ENCODE measurements around the gene TOM1L2.
"Not testable (repeated sequence)": the region's sequence is repeated elsewhere in the genome, so short reads cannot be mapped to it uniquely, and the experiment has no call there.

The TOM1L2 gene

GRCh38 chr17:17814162-17815061 is 157.8 kb downstream of the TOM1L2 start:
- no peak for DNase-seq

DNA sequence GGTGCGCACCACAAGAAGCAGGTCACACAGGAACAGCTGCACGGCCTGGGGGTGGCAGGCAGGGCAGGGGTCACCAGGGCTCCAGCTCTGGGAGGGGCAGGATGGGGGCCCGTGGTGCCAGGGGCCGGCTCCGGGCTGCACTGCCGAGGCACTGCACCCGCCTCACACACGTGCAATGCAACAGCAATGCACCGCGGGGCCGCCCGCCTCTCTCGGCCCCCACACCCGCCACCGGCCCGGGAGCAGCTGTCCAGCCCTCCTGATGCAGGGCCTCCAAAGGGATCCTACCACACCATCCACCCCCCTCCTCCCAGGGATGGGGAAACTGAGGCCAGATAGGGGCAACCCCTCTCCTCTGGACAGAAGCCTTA is 158.5 kb downstream of the TOM1L2 start:
- no peak for DNase-seq

DNA sequence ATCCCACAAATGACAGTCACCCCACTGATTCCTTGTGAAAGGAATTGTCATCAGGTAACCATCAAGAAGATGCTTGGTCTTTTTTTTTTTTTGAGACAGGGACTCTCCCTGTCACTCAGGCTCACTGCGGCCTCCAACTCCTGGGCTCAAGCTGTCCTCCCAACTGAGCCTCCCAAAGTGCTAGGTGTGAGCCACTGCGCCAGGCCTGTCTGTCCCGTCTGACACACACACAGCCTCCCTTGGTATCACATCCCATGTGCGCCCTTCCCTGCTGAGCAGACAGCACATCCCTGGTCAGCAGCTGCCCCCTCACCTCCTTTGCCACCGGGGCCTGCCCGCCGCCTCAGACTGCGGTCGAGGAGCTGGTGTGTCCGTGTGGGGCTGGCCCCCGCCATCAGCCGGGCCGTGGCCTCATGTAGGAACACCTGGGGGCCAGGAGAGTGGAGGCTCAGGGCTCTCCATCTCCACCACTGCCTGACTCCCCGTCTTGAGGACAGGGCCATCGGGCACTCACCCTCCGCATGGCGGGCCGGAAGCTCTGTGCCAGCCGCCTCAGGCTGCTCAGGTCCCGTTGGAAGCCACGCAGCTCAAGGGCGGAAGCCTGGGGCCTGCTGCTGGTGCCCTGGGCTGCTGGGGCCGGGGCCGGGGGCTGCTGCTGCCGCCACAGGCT is 159.0 kb downstream of the TOM1L2 start:
- DNase-seq: no peak

GRCh38 chr17:17812211-17813054 is 159.8 kb downstream of the TOM1L2 start:
- no peak for DNase-seq

- DNase-seq: no peak
These were observed 160.6 kb downstream of the TOM1L2 start for GRCh38 chr17:17811381-17812210.

GRCh38 chr17:17810895-17811248 is 161.3 kb downstream of the TOM1L2 start:
- no peak for DNase-seq

GRCh38 chr17:17810084-17810894 is 161.9 kb downstream of the TOM1L2 start:
- DNase-seq: no peak

DNA sequence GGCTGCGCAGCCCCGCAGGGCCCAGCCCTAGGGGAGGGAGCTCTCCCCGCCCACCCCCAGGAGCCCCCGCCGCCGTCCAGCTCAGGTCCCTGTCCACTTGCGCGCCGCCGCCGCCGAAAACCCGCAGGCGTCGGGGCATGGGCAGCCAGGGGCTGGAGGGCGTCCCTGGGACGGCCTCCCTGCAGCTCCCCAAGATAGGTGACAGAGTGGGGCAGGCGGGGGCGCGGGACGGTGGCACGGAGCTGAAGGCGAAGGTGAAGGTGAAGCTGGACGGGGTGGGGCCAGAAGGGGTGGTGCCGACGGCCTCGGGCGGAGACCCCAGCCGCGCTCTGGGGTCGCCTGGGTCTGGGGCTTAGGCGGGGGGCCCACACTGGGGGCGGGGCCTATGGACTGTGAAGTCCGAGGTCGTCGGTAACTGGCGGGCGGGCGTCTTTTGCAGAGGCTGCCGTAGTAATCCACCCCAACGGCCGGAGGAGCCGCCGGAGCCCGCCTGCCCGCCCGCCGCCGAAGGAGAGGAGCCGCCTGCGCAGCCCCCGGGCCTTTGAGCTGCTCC is 162.6 kb downstream of the TOM1L2 start:
- no peak for DNase-seq

DNA sequence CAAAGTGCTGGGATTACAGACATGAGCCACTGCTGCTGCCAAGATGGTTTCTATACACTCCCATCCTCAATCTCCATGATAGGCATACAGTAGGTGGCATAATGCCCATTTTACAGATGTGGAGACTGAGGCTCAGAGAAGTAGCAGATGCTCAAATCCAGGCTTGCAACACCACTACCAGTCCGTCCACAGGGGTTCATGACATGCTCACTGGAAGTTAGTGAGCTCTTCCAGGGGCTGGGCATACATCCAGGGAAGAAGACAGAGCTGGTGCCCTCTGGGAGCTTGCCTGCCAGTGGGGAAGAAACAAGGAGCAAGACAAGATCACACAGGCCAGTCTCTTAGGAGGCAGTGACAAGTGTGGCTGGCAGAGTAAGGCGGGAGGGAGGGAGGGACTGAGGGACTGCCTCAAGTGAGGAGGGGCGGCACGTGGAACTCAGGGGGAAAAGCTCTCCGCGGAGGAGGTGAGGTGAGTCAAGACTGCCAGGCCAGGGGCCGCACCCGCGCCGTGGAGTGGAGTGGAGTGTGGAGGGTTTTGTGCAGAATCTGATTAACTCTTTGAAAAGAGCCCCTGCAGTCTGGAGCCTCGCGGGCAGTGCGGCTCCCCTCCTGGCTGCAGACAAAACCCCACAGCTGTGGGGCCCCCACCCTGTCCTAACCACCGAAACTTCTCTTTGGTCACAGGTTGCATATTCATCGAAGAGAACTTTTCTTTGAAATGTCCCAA is 163.3 kb downstream of the TOM1L2 start:
- DNase-seq: no peak

- not testable (repeated sequence) for DNase-seq
These were observed 164.0 kb downstream of the TOM1L2 start for GRCh38 chr17:17808200-17808599.

- DNase-seq: no peak
These were observed 164.8 kb downstream of the TOM1L2 start for GRCh38 chr17:17807440-17807839.

DNA sequence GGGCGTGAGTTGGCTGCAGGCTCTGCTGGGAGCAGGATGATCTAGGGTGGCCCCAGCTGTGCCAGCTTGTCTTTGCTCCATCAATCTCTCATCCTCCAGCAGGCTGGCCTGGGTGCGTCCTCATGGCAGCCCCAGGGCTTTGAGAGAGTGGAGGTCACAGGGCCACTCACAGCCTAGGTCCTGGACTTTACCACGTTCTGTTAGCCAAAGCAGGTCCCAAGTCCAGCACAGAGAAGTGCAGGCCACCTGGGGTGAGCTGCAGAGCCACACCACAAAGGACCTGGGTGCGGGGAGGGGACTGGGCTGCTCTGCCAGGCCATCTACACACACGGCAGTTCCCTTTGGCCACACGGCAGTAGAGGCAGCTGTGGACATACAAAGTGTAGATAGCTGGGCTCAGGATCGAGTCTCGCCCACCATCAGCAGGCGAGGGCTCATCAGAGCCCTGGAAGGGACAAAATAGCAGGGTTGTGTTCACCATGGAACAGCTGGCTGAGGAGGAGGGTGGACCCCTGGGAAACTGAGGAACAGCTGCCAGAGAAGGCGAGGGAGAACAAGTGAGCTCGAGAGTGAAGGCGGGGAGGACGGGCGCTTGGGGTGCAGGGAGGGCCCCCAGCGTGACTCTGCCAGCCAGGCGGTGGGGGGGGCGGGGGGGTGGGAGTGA is 165.5 kb downstream of the TOM1L2 start:
- no peak for DNase-seq

DNA sequence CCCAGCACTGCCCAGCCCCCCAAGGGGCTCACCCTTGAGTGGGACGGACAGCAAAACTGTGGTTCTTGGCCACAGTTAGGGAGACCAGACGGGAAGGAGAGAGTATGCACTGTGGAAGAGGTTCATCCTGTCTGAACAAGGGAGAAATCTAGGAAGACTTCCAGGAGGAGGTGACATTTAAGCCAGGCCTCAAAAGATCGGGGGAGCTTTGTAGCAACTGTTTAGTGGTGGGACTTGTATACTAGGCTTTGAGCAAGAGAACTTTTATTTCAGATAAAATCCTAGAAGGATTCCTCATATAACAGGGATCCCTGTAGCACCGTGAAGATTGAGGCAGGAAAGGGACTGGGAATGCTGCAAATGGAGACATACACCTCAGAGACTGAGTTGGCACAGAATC is 166.2 kb downstream of the TOM1L2 start:
- no peak for DNase-seq

GRCh38 chr17:17805575-17805974 is 166.6 kb downstream of the TOM1L2 start:
- DNase-seq: no peak

DNA sequence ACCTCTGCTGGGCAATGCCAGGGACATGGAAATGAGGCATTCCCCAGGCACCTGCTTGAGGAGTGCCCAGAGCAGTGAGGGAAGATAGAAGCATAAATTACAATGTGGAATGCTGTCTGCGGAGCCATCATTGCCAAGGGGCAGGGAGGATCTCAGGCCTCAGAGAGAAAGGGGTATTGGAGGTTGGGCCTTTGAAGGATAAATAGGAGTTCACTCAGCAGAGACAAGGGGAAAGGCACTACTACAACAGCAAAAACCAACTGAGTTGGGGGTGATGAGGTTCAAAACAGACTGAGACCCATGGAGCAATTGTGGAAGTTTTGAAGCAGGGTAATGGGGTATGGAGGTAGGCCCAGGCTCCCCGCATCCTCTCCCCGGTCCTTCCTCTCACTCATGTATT is 168.2 kb downstream of the TOM1L2 start:
- DNase-seq: no peak

GRCh38 chr17:17801800-17802481 is 170.3 kb downstream of the TOM1L2 start:
- no peak for DNase-seq

- no peak for DNase-seq
These were observed 171.6 kb downstream of the TOM1L2 start for GRCh38 chr17:17800504-17801021.

GRCh38 chr17:17798573-17799255 is 173.5 kb downstream of the TOM1L2 start:
- no peak for DNase-seq
